Astrocyte (in vitro differentiated cells and primary cell): ENCODE measurements around the gene CD300LF. TPM values are rescaled to one million over a fixed set of nuclear protein-coding genes. Genes with fewer than 3 reads are reported as not detected.

ENCODE experiments used
- DNase-seq: peaks from one replicate; pipeline ENCODE4 v3.0.0-alpha.2; 2010; ENCODE audit warnings: low read depth
- FAIRE-seq: peaks from 2 replicates; lab custom pipeline; 2011; peaks lifted over from hg19 to GRCh38; lab: Jason Lieb, UNC
- H2AFZ ChIP-seq: 2 replicates; pipeline ENCODE4 v1.6.0; 2012; ENCODE audit warnings: low read depth, low read length, inconsistent platforms
- H3K27ac ChIP-seq: 2 replicates; pipeline ENCODE4 v1.5.1; 2011; ENCODE audit warnings: low read depth, low read length, inconsistent platforms
- H3K27me3 ChIP-seq: 2 replicates; pipeline ENCODE4 v1.6.0; 2011; ENCODE audit warnings: low read length, inconsistent platforms; ENCODE audit not compliant: insufficient read depth
- H3K36me3 ChIP-seq: 2 replicates; pipeline ENCODE4 v1.5.1; 2011; ENCODE audit warnings: low read length, inconsistent platforms; ENCODE audit not compliant: insufficient read depth
- H3K4me1 ChIP-seq: 2 replicates; pipeline ENCODE4 v1.5.1; 2011; ENCODE audit warnings: low read length, inconsistent platforms; ENCODE audit not compliant: insufficient read depth
- H3K4me2 ChIP-seq: 2 replicates; pipeline ENCODE4 v1.6.0; 2012; ENCODE audit warnings: low read length, inconsistent platforms
- H3K4me3 ChIP-seq: 2 replicates; pipeline ENCODE4 v1.5.1; 2011; ENCODE audit warnings: low read depth, mild to moderate bottlenecking, low read length, inconsistent platforms; ENCODE audit not compliant: insufficient read depth
- H3K79me2 ChIP-seq: 2 replicates; pipeline ENCODE4 v1.6.0; 2012; ENCODE audit warnings: mild to moderate bottlenecking, low read length, inconsistent platforms; ENCODE audit not compliant: insufficient read depth
- H3K9ac ChIP-seq: 2 replicates; pipeline ENCODE4 v1.6.0; 2012; ENCODE audit warnings: mild to moderate bottlenecking, low read length, inconsistent platforms
- H3K9me3 ChIP-seq: 2 replicates; pipeline ENCODE4 v1.5.1; 2012; ENCODE audit warnings: low read depth, mild to moderate bottlenecking, low read length, inconsistent platforms; ENCODE audit not compliant: insufficient read depth
- H4K20me1 ChIP-seq: 2 replicates; pipeline ENCODE4 v1.6.0; 2012; ENCODE audit warnings: low read length, inconsistent platforms; ENCODE audit not compliant: insufficient read depth
- H3K27ac Mint-ChIP-seq: one replicate; pipeline ENCODE4 v1.8.0; 2021; ENCODE audit warnings: mild to moderate bottlenecking, mixed read lengths; ENCODE audit not compliant: unreplicated experiment
- H3K27me3 Mint-ChIP-seq: one replicate; pipeline ENCODE4 v1.8.0; 2021; ENCODE audit warnings: low read depth, mixed read lengths; ENCODE audit not compliant: unreplicated experiment
- H3K36me3 Mint-ChIP-seq: one replicate; pipeline ENCODE4 v1.8.0; 2021; ENCODE audit warnings: low read depth, mixed read lengths; ENCODE audit not compliant: unreplicated experiment
- H3K4me1 Mint-ChIP-seq: one replicate; pipeline ENCODE4 v1.8.0; 2021; ENCODE audit warnings: low read depth, mixed read lengths; ENCODE audit not compliant: unreplicated experiment
- H3K4me3 Mint-ChIP-seq: one replicate; pipeline ENCODE4 v1.8.0; 2021; ENCODE audit warnings: mild to moderate bottlenecking, moderate library complexity, mixed read lengths; ENCODE audit not compliant: unreplicated experiment
- H3K9me3 Mint-ChIP-seq: one replicate; pipeline ENCODE4 v1.8.0; 2021; ENCODE audit warnings: mild to moderate bottlenecking, mixed read lengths; ENCODE audit not compliant: unreplicated experiment
- CTCF ChIP-seq: IDR thresholded peaks from 2 replicates; pipeline ENCODE4 v1.5.1; 2011; ENCODE audit warnings: low read depth, mild to moderate bottlenecking, inconsistent platforms, low read length, moderate library complexity; ENCODE audit not compliant: insufficient read depth
- EZH2 ChIP-seq: IDR thresholded peaks from 2 replicates; pipeline ENCODE4 v1.6.1; 2012; ENCODE audit warnings: mild to moderate bottlenecking, low read length, inconsistent platforms; ENCODE audit not compliant: insufficient read depth
- total RNA-seq: library from RNA; stranded (reverse); gene quantifications from 2 replicates; pipeline ENCODE4 v1.2.1, GENCODE V29; 2021

CD300LF gene
- total RNA-seq, 1 donor from 2014 or later: not detected

DNA sequence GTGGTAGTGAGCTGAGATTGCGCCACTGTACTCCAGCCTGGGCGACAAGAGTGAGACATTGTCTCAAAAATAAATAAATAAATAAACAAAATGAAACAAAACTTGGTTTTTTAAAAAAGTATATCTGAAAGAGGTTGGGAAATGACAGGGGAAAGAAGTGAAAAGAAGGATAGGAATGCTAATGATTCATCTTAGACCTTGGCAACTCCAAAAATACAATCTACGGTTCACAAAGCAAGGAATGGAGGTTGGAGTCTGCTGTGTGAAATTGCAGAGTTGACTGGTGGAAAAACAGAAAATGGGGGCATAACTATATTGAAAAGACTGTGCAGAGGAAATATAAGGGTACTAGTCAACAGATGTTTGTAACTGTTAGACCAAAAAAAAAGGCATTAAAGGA is 49.2 kb downstream of the CD300LF start:
- H3K36me3 Mint-ChIP-seq: no peaks in the 10 kb centered on the region
- H3K4me3 Mint-ChIP-seq: no peak overlapping the region
- Histone ChIP-seq H3K4me1 (no peaks in the 10 kb centered on the region), H3K9me3 (no peaks in the 10 kb centered on the region), H3K4me3 (no peak overlapping the region), H3K36me3 (no peaks in the 10 kb centered on the region), H3K9ac (no peak overlapping the region), H3K27ac (no peak overlapping the region), H3K4me2 (no peak overlapping the region), H3K79me2 (no peaks in the 10 kb centered on the region), H3K27me3 (peaks cover 6% of the 10 kb centered on the region), H4K20me1 (no peaks in the 10 kb centered on the region), H2AFZ (no peak overlapping the region)
- TF ChIP-seq CTCF (no peak), EZH2 (no peak)
- no peaks in the 10 kb centered on the region for H3K4me1 Mint-ChIP-seq
- no peak for DNase-seq
- no peaks in the 10 kb centered on the region for H3K9me3 Mint-ChIP-seq
- no peak for FAIRE-seq
- peaks cover 48% of the 10 kb centered on the region for H3K27me3 Mint-ChIP-seq
- no peak overlapping the region for H3K27ac Mint-ChIP-seq

DNA sequence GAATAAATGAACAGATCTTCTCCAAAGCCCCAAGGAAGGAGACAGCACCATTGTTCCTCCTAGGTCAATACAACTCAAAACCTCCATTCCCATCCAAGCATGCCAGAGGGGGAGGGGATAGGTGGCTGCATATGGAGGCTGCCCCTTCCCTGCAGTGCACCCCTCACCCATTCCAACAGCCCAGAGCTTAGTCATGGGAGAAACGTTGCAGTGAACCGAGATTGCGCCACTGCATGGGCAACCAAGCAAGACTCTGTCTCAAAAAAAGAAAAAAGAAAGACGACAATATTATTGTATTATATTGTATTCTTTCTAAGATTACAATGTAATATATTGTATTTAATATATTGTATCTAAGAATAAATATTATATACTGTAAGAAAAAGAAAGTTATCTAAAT is 52.8 kb downstream of the CD300LF start:
- FAIRE-seq: no peak
- Mint-ChIP-seq H3K36me3 (no peaks in the 10 kb centered on the region), H3K4me1 (no peaks in the 10 kb centered on the region), H3K27me3 (peaks cover 45% of the 10 kb centered on the region), H3K4me3 (no peak overlapping the region), H3K9me3 (no peaks in the 10 kb centered on the region), H3K27ac (no peak overlapping the region)
- no peak overlapping the region for H3K9ac ChIP-seq
- H3K79me2 ChIP-seq: no peaks in the 10 kb centered on the region
- no peak overlapping the region for H3K27ac ChIP-seq
- no peaks in the 10 kb centered on the region for H3K9me3 ChIP-seq
- H4K20me1 ChIP-seq: no peaks in the 10 kb centered on the region
- DNase-seq: no peak
- no peaks in the 10 kb centered on the region for H3K36me3 ChIP-seq
- no peak overlapping the region for H3K4me2 ChIP-seq
- TF ChIP-seq CTCF (no peak), EZH2 (no peak)
- peaks cover 6% of the 10 kb centered on the region for H3K27me3 ChIP-seq
- no peak overlapping the region for H3K4me3 ChIP-seq
- no peak overlapping the region for H2AFZ ChIP-seq
- H3K4me1 ChIP-seq: no peaks in the 10 kb centered on the region

GRCh38 chr17:74658620-74659019 is 54.1 kb downstream of the CD300LF start:
- no peak for FAIRE-seq

More at GRCh38 chr17:74658620-74659019, 54.1 kb downstream of the CD300LF start:
- H3K4me3 Mint-ChIP-seq: no peak overlapping the region
- no peak overlapping the region for H3K27ac Mint-ChIP-seq
- Histone ChIP-seq H3K4me2 (no peak overlapping the region), H3K9ac (no peak overlapping the region), H3K27me3 (peaks cover 2% of the 10 kb centered on the region), H3K4me1 (no peaks in the 10 kb centered on the region), H3K4me3 (no peak overlapping the region), H4K20me1 (no peaks in the 10 kb centered on the region), H3K36me3 (no peaks in the 10 kb centered on the region), H3K79me2 (no peaks in the 10 kb centered on the region), H3K9me3 (no peaks in the 10 kb centered on the region), H2AFZ (no peak overlapping the region), H3K27ac (no peak overlapping the region)
- TF ChIP-seq CTCF: no peak
- TF ChIP-seq EZH2: no peak
- no peak for DNase-seq
- peaks cover 49% of the 10 kb centered on the region for H3K27me3 Mint-ChIP-seq
- H3K9me3 Mint-ChIP-seq: no peaks in the 10 kb centered on the region
- no peaks in the 10 kb centered on the region for H3K4me1 Mint-ChIP-seq
- H3K36me3 Mint-ChIP-seq: no peaks in the 10 kb centered on the region
